ENCODE results near the gene MAP3K14. TPM values are rescaled to one million over a fixed set of nuclear protein-coding genes. Genes with fewer than 3 reads are reported as not detected.

MAP3K14 gene
- total RNA-seq, 1 donor from 2014 or later, result 0.79 TPM

- DNase-seq (ENCODE audit: low read depth) (no peak), FAIRE-seq (peak; percentile 75)
- Histone ChIP-seq H3K36me3 (ENCODE audit: control insufficient read depth, insufficient read depth, low read length) (peaks cover 18% of the 10 kb centered on the region), H3K4me3 (ENCODE audit: low read depth, low read length) (no peak overlapping the region), H3K27me3 (ENCODE audit: control insufficient read depth, insufficient read depth, low read length) (no peaks in the 10 kb centered on the region)
- TF ChIP-seq CTCF (IDR thresholded peaks at IDR 0.05; ENCODE audit: insufficient read depth, low read length, severe bottlenecking), result no peak
Observed at GRCh38 chr17:45290269-45290765, 26.5 kb downstream of the MAP3K14 start.

GRCh38 chr17:45289301-45290268 lies 27.2 kb downstream of the MAP3K14 start:
- peaks cover 22% of the 10 kb centered on the region for H3K36me3 ChIP-seq (ENCODE audit: control insufficient read depth, insufficient read depth, low read length)
- DNase-seq (ENCODE audit: low read depth) (no peak), FAIRE-seq (no peak)
- TF ChIP-seq CTCF (IDR thresholded peaks at IDR 0.05; ENCODE audit: insufficient read depth, low read length, severe bottlenecking), result no peak
- H3K27me3 ChIP-seq (ENCODE audit: control insufficient read depth, insufficient read depth, low read length), result no peaks in the 10 kb centered on the region
- H3K4me3 ChIP-seq (ENCODE audit: low read depth, low read length), result no peak overlapping the region

- H3K36me3 ChIP-seq (ENCODE audit: control insufficient read depth, insufficient read depth, low read length), result peaks cover 28% of the 10 kb centered on the region
- FAIRE-seq, result no peak
Observed at GRCh38 chr17:45288825-45289224, 28.0 kb downstream of the MAP3K14 start.

GRCh38 chr17:45287526-45288500 lies 29.0 kb downstream of the MAP3K14 start:
- no peak for TF ChIP-seq CTCF (IDR thresholded peaks at IDR 0.05; ENCODE audit: insufficient read depth, low read length, severe bottlenecking)
- H3K27me3 ChIP-seq (ENCODE audit: control insufficient read depth, insufficient read depth, low read length), result no peaks in the 10 kb centered on the region
- no peak for DNase-seq (ENCODE audit: low read depth)
- H3K4me3 ChIP-seq (ENCODE audit: low read depth, low read length), result no peak overlapping the region
- H3K36me3 ChIP-seq (ENCODE audit: control insufficient read depth, insufficient read depth, low read length), result peaks cover 37% of the 10 kb centered on the region
- no peak for FAIRE-seq

More at GRCh38 chr17:45288825-45289224, 28.0 kb downstream of the MAP3K14 start:
- H3K27me3 ChIP-seq (ENCODE audit: control insufficient read depth, insufficient read depth, low read length), result no peaks in the 10 kb centered on the region
- no peak for DNase-seq (ENCODE audit: low read depth)
- TF ChIP-seq CTCF (IDR thresholded peaks at IDR 0.05; ENCODE audit: insufficient read depth, low read length, severe bottlenecking), result no peak
- H3K4me3 ChIP-seq (ENCODE audit: low read depth, low read length), result no peak overlapping the region

GRCh38 chr17:45286286-45286685 lies 30.5 kb downstream of the MAP3K14 start:
- Histone ChIP-seq H3K4me3 (ENCODE audit: low read depth, low read length) (no peak overlapping the region), H3K36me3 (ENCODE audit: control insufficient read depth, insufficient read depth, low read length) (peaks cover 41% of the 10 kb centered on the region), H3K27me3 (ENCODE audit: control insufficient read depth, insufficient read depth, low read length) (no peaks in the 10 kb centered on the region)
- no peak for TF ChIP-seq CTCF (IDR thresholded peaks at IDR 0.05; ENCODE audit: insufficient read depth, low read length, severe bottlenecking)
- FAIRE-seq (no peak), DNase-seq (ENCODE audit: low read depth) (no peak)
